OCI-LY7 (cell line): ENCODE results near the gene DDX10. TPM values are rescaled to one million over a fixed set of nuclear protein-coding genes. Genes with fewer than 3 reads are reported as not detected.

ENCODE experiments used
- BruUV-seq: library from RNA; stranded (reverse); fragments of 400-500 nt; replicated peaks from 2 replicates; lab custom pipeline; 2021; lab: Mats Ljungman, UMichigan
- CTCF ChIA-PET: fragments of 300-600 bp; sonication (Branson Sonifier 250); formaldehyde crosslinking; loops from one replicate; lab custom pipeline; 2022; ENCODE audit warnings: antibody characterized with exemption; ENCODE audit not compliant: unreplicated experiment; lab: Charles Lee
- POLR2A ChIA-PET: fragments of 300-600 bp; sonication (Branson Sonifier 250); formaldehyde crosslinking; loops from one replicate; lab custom pipeline; 2022; ENCODE audit warnings: antibody characterized with exemption; lab: Charles Lee
- DNase-seq: peaks from one replicate; pipeline ENCODE4 v3.0.0-alpha.2; 2015; ENCODE audit warnings: low spot score
- H2AFZ ChIP-seq: fragments of 200-600 bp; sonication (generic), shearing (Covaris generic); 2 replicates; pipeline ENCODE4 v1.6.1; 2014; ENCODE audit warnings: mild to moderate bottlenecking, antibody characterized with exemption, low read length, moderate library complexity
- H3K27ac ChIP-seq: fragments of 200-600 bp; sonication (generic); 2 replicates; pipeline ENCODE4 v1.5.1; 2014; ENCODE audit warnings: mixed run types, low read depth, mild to moderate bottlenecking, moderate library complexity, low read length, inconsistent platforms; ENCODE audit not compliant: poor library complexity, severe bottlenecking
- H3K36me3 ChIP-seq: fragments of 200-600 bp; sonication (generic); 2 replicates; pipeline ENCODE4 v1.6.1; 2014; ENCODE audit warnings: mild to moderate bottlenecking, antibody characterized with exemption, low read length, moderate library complexity, mixed read lengths; ENCODE audit not compliant: insufficient read depth
- H3K4me1 ChIP-seq: fragments of 200-600 bp; sonication (generic); 2 replicates; pipeline ENCODE4 v1.5.1; 2014; ENCODE audit warnings: mild to moderate bottlenecking, low read length; ENCODE audit not compliant: insufficient read depth, poor library complexity, severe bottlenecking
- H3K4me2 ChIP-seq: fragments of 200-600 bp; sonication (generic); 2 replicates; pipeline ENCODE4 v1.6.1; 2014; ENCODE audit warnings: mild to moderate bottlenecking, low read length
- H3K4me3 ChIP-seq: fragments of 200-600 bp; sonication (generic); 2 replicates; pipeline ENCODE4 v1.5.1; 2014; ENCODE audit warnings: mild to moderate bottlenecking, low read depth, low read length; ENCODE audit not compliant: poor library complexity, severe bottlenecking
- H3K79me2 ChIP-seq: fragments of 200-600 bp; sonication (generic); 2 replicates; pipeline ENCODE4 v1.6.1; 2016; ENCODE audit warnings: low read depth, mild to moderate bottlenecking, low read length, moderate library complexity, mixed read lengths; ENCODE audit not compliant: insufficient read depth
- H3K9me2 ChIP-seq: fragments of 200-600 bp; sonication (generic); 2 replicates; pipeline ENCODE4 v1.6.1; 2016; ENCODE audit warnings: mild to moderate bottlenecking, low read length, mixed read lengths; ENCODE audit not compliant: insufficient read depth
- H3K9me3 ChIP-seq: fragments of 200-600 bp; sonication (generic); 2 replicates; pipeline ENCODE4 v1.6.1; 2014; ENCODE audit warnings: mild to moderate bottlenecking, mixed run types, low read length, mixed read lengths
- H4K20me1 ChIP-seq: fragments of 200-600 bp; sonication (generic); 2 replicates; pipeline ENCODE4 v1.6.1; 2014; ENCODE audit warnings: mild to moderate bottlenecking, antibody characterized with exemption, low read length, moderate library complexity, mixed read lengths; ENCODE audit not compliant: insufficient read depth
- EZH2phosphoT487 ChIP-seq: fragments of 200-600 bp; sonication (generic); IDR thresholded peaks from 2 replicates; pipeline ENCODE4 v1.6.1; 2018; ENCODE audit warnings: low read depth, borderline replicate concordance, mild to moderate bottlenecking, mixed run types, antibody characterized with exemption, low read length, moderate library complexity, mixed read lengths
- intact Hi-C: fragments of 100-400 bp; cut with micrococcal nuclease; formaldehyde crosslinking; loops from one replicate; pipeline ENCODE4 v1.10.0; 2022; ENCODE audit not compliant: unreplicated experiment
- total RNA-seq, 2 experiments: library from RNA; depleted of rRNA in 1 of 2; stranded (reverse); fragments of >200 nt in 1 of 2; shearing (Covaris generic) in 1 of 2; gene quantifications; 2 replicates each; pipeline ENCODE4 v1.2.3, GENCODE V29; 2014 to 2022
- TF ChIP-seq, protein P1 (sequence below): fragments of 200-600 bp; sonication (generic); conservative IDR thresholded peaks from 2 replicates; pipeline ENCODE4 v1.5.1; 2014; ENCODE audit warnings: mild to moderate bottlenecking, antibody characterized with exemption, low read length, moderate library complexity, mixed read lengths

DDX10 gene
- total RNA-seq, 2 experiments from 2014 or later = 46.5 to 48.7 TPM

DNA sequence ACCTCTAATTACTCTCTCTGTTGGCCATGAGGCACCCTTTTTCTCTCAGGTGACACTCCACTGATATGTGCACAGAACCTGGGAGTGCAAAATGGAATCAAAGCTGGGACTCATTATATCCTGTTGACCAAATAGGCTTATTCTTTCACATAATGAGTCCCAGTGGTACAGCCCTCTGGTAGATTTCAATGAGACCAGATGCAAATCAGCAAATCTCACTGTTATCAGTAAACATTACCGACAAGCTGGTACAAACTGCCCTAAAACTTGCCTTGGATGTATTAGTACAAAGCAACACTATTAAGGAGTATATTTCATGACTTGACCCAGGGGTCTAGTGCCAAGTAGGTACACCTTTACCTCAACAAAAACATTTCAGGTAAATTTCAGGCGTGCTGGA is 128.3 kb downstream of the DDX10 start:
- H3K4me3 ChIP-seq = no peak overlapping the region
- H3K27ac ChIP-seq = no peak overlapping the region
- no peak for DNase-seq
- TF ChIP-seq, protein P1, sequence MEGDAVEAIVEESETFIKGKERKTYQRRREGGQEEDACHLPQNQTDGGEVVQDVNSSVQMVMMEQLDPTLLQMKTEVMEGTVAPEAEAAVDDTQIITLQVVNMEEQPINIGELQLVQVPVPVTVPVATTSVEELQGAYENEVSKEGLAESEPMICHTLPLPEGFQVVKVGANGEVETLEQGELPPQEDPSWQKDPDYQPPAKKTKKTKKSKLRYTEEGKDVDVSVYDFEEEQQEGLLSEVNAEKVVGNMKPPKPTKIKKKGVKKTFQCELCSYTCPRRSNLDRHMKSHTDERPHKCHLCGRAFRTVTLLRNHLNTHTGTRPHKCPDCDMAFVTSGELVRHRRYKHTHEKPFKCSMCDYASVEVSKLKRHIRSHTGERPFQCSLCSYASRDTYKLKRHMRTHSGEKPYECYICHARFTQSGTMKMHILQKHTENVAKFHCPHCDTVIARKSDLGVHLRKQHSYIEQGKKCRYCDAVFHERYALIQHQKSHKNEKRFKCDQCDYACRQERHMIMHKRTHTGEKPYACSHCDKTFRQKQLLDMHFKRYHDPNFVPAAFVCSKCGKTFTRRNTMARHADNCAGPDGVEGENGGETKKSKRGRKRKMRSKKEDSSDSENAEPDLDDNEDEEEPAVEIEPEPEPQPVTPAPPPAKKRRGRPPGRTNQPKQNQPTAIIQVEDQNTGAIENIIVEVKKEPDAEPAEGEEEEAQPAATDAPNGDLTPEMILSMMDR = no peak
- TF ChIP-seq EZH2phosphoT487 = no peak
- no peak overlapping the region for H2AFZ ChIP-seq
- POLR2A ChIA-PET = interaction anchor here (0.9 kb wide), 1 partner anchor 18 kb away, joined by 3 read pairs; no protein-coding TSS in a partner anchor
- intact Hi-C loops = no loop called here
- no peaks in the 10 kb centered on the region for H3K36me3 ChIP-seq
- CTCF ChIA-PET = no interaction called here
- H3K9me2 ChIP-seq = no peaks in the 10 kb centered on the region
- no peaks in the 10 kb centered on the region for H3K4me1 ChIP-seq
- no peaks in the 10 kb centered on the region for H3K9me3 ChIP-seq
- no peaks in the 10 kb centered on the region for H3K79me2 ChIP-seq
- peaks cover 7% of the 10 kb centered on the region; the same call in 1 of the 2 replicates for H4K20me1 ChIP-seq
- no TSS peak for BruUV-seq
- no peak overlapping the region for H3K4me2 ChIP-seq

DNA sequence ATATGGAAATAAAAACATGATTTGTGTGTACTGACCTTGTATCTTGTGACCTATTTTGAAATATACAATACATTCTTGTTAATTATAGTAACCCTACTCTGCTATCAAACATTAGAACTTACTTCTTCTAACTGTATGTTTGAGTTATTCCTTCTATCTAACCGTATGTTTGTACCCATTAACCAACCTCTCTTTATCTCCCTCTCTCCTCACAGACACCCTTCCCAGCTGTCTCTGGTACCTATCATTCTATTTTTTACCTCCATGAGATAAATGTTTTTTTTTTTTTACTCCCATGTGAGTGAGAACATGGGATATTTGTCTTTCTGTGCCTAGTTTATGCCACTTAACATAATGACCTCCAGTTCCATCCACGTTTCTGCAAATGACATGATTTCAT is 128.7 kb downstream of the DDX10 start:
- Histone ChIP-seq H2AFZ (no peak overlapping the region), H3K4me3 (no peak overlapping the region), H3K27ac (no peak overlapping the region), H4K20me1 (peaks cover 7% of the 10 kb centered on the region; the same call in 1 of the 2 replicates), H3K4me2 (no peak overlapping the region), H3K9me2 (no peaks in the 10 kb centered on the region), H3K79me2 (no peaks in the 10 kb centered on the region), H3K4me1 (no peaks in the 10 kb centered on the region), H3K9me3 (no peaks in the 10 kb centered on the region), H3K36me3 (no peaks in the 10 kb centered on the region)
- no peak for DNase-seq
- BruUV-seq = no TSS peak
- ChIA-PET CTCF (no interaction called here), POLR2A (interaction anchor here (0.9 kb wide), 1 partner anchor 18 kb away, joined by 3 read pairs; no protein-coding TSS in a partner anchor)
- no peak for TF ChIP-seq EZH2phosphoT487
- TF ChIP-seq, protein P1 = no peak
- intact Hi-C loops = no loop called here

- no peak overlapping the region for H2AFZ ChIP-seq
- TF ChIP-seq EZH2phosphoT487 = no peak
- TF ChIP-seq, protein P1 = no peak
- H3K9me3 ChIP-seq = no peaks in the 10 kb centered on the region
- H3K4me2 ChIP-seq = no peak overlapping the region
- no TSS peak for BruUV-seq
- ChIA-PET CTCF (no interaction called here), POLR2A (no interaction called here)
- no peaks in the 10 kb centered on the region for H3K79me2 ChIP-seq
- intact Hi-C loops = no loop called here
- H3K9me2 ChIP-seq = no peaks in the 10 kb centered on the region
- H4K20me1 ChIP-seq = no peaks in the 10 kb centered on the region
- DNase-seq = no peak
- no peak overlapping the region for H3K27ac ChIP-seq
- H3K36me3 ChIP-seq = no peaks in the 10 kb centered on the region
- no peaks in the 10 kb centered on the region for H3K4me1 ChIP-seq
- H3K4me3 ChIP-seq = no peak overlapping the region
Observed at GRCh38 chr11:108796551-108796950, 131.7 kb downstream of the DDX10 start.
